Measurements from ENCODE around the gene THEMIS.

DNA sequence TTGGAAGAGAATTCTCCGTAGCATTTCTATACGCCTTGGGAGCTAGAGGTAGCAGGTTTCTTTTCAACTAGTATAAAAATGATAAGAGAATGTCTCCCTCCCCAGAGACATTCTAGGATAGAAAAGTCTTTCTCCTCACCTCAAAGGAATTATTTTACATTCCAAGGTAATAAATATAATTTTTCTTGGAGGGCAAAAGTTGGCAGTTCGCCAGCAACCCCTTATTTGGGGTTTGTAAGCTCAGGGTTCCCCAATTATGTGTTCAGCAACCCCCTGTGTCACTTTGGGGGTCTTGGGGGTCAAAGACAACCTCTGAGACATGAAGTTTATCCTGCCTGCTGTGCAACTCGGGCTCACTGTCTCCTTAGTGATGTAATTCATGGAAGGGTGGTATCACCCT lies 58.3 kb downstream of the THEMIS start:
- TF ChIP-seq POLR2A (IDR thresholded peaks at IDR 0.05; ENCODE audit: low read length) (no peak), GATA1 (IDR thresholded peaks at IDR 0.05; ENCODE audit: low read depth, low read length) (no peak)

Measured in erythroblast (primary cell).